Measurements from ENCODE around the gene MRAS. TPM values are rescaled to one million over a fixed set of nuclear protein-coding genes. Genes with fewer than 3 reads are reported as not detected.

MRAS gene
- total RNA-seq, 1 experiment from 2014 or later, result 23.4 TPM

GRCh38 chr3:138394156-138394555 is 45.8 kb downstream of the MRAS start:
- Histone ChIP-seq H3K9me3 (no peaks in the 10 kb centered on the region), H3K36me3 (no peaks in the 10 kb centered on the region), H3K27me3 (no peaks in the 10 kb centered on the region), H3K4me3 (no peak overlapping the region)
- DNase-seq, result no peak

GRCh38 chr3:138394686-138395085 is 46.3 kb downstream of the MRAS start:
- H3K4me3 ChIP-seq, result no peak overlapping the region
- H3K27me3 ChIP-seq, result no peaks in the 10 kb centered on the region
- no peaks in the 10 kb centered on the region for H3K9me3 ChIP-seq
- no peak for DNase-seq
- no peaks in the 10 kb centered on the region for H3K36me3 ChIP-seq

GRCh38 chr3:138395865-138396751 is 47.7 kb downstream of the MRAS start:
- no peak for DNase-seq
- H3K4me3 ChIP-seq, result no peak overlapping the region
- H3K36me3 ChIP-seq, result no peaks in the 10 kb centered on the region
- H3K27me3 ChIP-seq, result no peaks in the 10 kb centered on the region
- no peaks in the 10 kb centered on the region for H3K9me3 ChIP-seq

- Histone ChIP-seq H3K4me3 (no peak overlapping the region), H3K9me3 (no peaks in the 10 kb centered on the region), H3K36me3 (no peaks in the 10 kb centered on the region), H3K27me3 (no peaks in the 10 kb centered on the region)
- no peak for DNase-seq
Observed at GRCh38 chr3:138396752-138397410, 48.5 kb downstream of the MRAS start.

GRCh38 chr3:138397983-138398382 is 49.6 kb downstream of the MRAS start:
- Histone ChIP-seq H3K27me3 (no peaks in the 10 kb centered on the region), H3K36me3 (no peaks in the 10 kb centered on the region), H3K9me3 (no peaks in the 10 kb centered on the region), H3K4me3 (no peak overlapping the region)
- no peak for DNase-seq

- Histone ChIP-seq H3K27me3 (no peaks in the 10 kb centered on the region), H3K36me3 (no peaks in the 10 kb centered on the region), H3K4me3 (no peak overlapping the region), H3K9me3 (no peaks in the 10 kb centered on the region)
- DNase-seq, result no peak
Observed at GRCh38 chr3:138398791-138399575, 50.6 kb downstream of the MRAS start.

- no peak for DNase-seq
- Histone ChIP-seq H3K27me3 (no peaks in the 10 kb centered on the region), H3K9me3 (no peaks in the 10 kb centered on the region), H3K4me3 (no peak overlapping the region), H3K36me3 (no peaks in the 10 kb centered on the region; the same call in 1 of the 2 replicates)
Observed at GRCh38 chr3:138399766-138400165, 51.4 kb downstream of the MRAS start.

GRCh38 chr3:138400651-138401070 is 52.3 kb downstream of the MRAS start:
- no peaks in the 10 kb centered on the region for H3K27me3 ChIP-seq
- H3K36me3 ChIP-seq, result no peaks in the 10 kb centered on the region; the same call in 1 of the 2 replicates
- DNase-seq, result no peak
- H3K4me3 ChIP-seq, result no peak overlapping the region
- no peaks in the 10 kb centered on the region for H3K9me3 ChIP-seq

- Histone ChIP-seq H3K36me3 (no peaks in the 10 kb centered on the region; the same call in 1 of the 2 replicates), H3K4me3 (no peak overlapping the region), H3K9me3 (no peaks in the 10 kb centered on the region), H3K27me3 (no peaks in the 10 kb centered on the region)
- DNase-seq, result no peak
Observed at GRCh38 chr3:138401834-138402233, 53.5 kb downstream of the MRAS start.

- Histone ChIP-seq H3K36me3 (no peaks in the 10 kb centered on the region; the same call in 1 of the 2 replicates), H3K27me3 (no peaks in the 10 kb centered on the region), H3K9me3 (no peaks in the 10 kb centered on the region), H3K4me3 (no peak overlapping the region)
- no peak for DNase-seq
Observed at GRCh38 chr3:138404121-138404520, 55.7 kb downstream of the MRAS start.

GRCh38 chr3:138405001-138405400 is 56.6 kb downstream of the MRAS start:
- H3K36me3 ChIP-seq, result no peaks in the 10 kb centered on the region; the same call in 1 of the 2 replicates
- no peak overlapping the region for H3K4me3 ChIP-seq

GRCh38 chr3:138405486-138405885 is 57.1 kb downstream of the MRAS start:
- H3K36me3 ChIP-seq, result no peaks in the 10 kb centered on the region; the same call in 1 of the 2 replicates
- H3K4me3 ChIP-seq, result no peak overlapping the region
- no peaks in the 10 kb centered on the region for H3K27me3 ChIP-seq
- H3K9me3 ChIP-seq, result no peaks in the 10 kb centered on the region
- DNase-seq, result no peak

More at GRCh38 chr3:138405001-138405400, 56.6 kb downstream of the MRAS start:
- no peak for DNase-seq
- H3K27me3 ChIP-seq, result no peaks in the 10 kb centered on the region
- H3K9me3 ChIP-seq, result no peaks in the 10 kb centered on the region

GRCh38 chr3:138406606-138407005 is 58.2 kb downstream of the MRAS start:
- H3K9me3 ChIP-seq, result no peaks in the 10 kb centered on the region
- H3K27me3 ChIP-seq, result no peaks in the 10 kb centered on the region
- DNase-seq, result no peak
- H3K4me3 ChIP-seq, result no peak overlapping the region
- no peaks in the 10 kb centered on the region; the same call in 1 of the 2 replicates for H3K36me3 ChIP-seq

- DNase-seq, result no peak
- Histone ChIP-seq H3K27me3 (no peaks in the 10 kb centered on the region), H3K4me3 (no peak overlapping the region), H3K36me3 (no peaks in the 10 kb centered on the region; the same call in 1 of the 2 replicates), H3K9me3 (no peaks in the 10 kb centered on the region)
Observed at GRCh38 chr3:138407236-138407907, 59.0 kb downstream of the MRAS start.

- Histone ChIP-seq H3K4me3 (no peak overlapping the region), H3K36me3 (no peaks in the 10 kb centered on the region; the same call in 1 of the 2 replicates), H3K27me3 (no peaks in the 10 kb centered on the region), H3K9me3 (no peaks in the 10 kb centered on the region)
- DNase-seq, result no peak
Observed at GRCh38 chr3:138408751-138409570, 60.6 kb downstream of the MRAS start.
